ENCODE data around the gene ST6GALNAC2. TPM values are rescaled to one million over a fixed set of nuclear protein-coding genes. Genes with fewer than 3 reads are reported as not detected.
A peak's percentile ranks its signal among the peaks of the same experiment; 100 is the strongest.

Gene ST6GALNAC2
- total RNA-seq, 1 experiment from 2014 or later: 23.0 TPM

DNA sequence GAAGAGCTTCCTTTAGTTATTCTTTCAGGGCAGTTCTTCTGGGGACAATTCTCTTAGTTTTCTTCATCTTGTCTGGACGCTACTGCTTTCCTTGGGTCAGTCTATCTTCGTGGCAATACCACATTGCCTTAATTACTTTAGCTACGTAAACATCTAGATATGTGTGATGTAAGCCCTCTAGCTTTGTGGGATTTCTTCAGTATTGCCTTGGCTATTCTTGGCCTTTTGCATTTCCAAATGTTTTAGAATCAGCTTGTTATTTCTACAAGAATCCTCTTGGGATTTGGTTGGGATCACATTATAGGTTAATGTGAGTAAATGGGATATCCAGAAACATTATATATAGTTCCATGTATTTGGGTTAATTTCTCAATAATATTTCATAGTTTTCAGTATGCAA, 9.0 kb upstream of the ST6GALNAC2 start:
- Histone ChIP-seq H3K4me3 (ENCODE audit: low read depth in 2 of 2, low read length in 2 of 2) (no peak overlapping the region), H3K9me3 (ENCODE audit: control insufficient read depth, insufficient read depth, low read depth, low read length) (no peaks in the 10 kb centered on the region), H3K27me3 (ENCODE audit: control insufficient read depth, insufficient read depth, low read length) (no peaks in the 10 kb centered on the region), H3K4me1 (ENCODE audit: control insufficient read depth, insufficient read depth, low read length) (0 out of 2 replicates have a peak, but pooled peaks cover 2% of the 10 kb centered on the region), H3K27ac (ENCODE audit: low read length) (no peak overlapping the region), H3K36me3 (ENCODE audit: control insufficient read depth, insufficient read depth, low read length) (no peaks in the 10 kb centered on the region)
- ATAC-seq (no peak), DNase-seq (ENCODE audit: low read depth, low spot score) (no peak)
- no TSS peak for BruUV-seq (replicated peaks)
- TF ChIP-seq SIN3A (IDR thresholded peaks at IDR 0.05; ENCODE audit: borderline replicate concordance, insufficient read depth, low read depth, low read length): no peak
- no peak for TF ChIP-seq POLR2AphosphoS5 (IDR thresholded peaks at IDR 0.05; ENCODE audit: low read depth, low read length)
- TF ChIP-seq CTCF (IDR thresholded peaks at IDR 0.05): no peak
- TF ChIP-seq, protein P1, sequence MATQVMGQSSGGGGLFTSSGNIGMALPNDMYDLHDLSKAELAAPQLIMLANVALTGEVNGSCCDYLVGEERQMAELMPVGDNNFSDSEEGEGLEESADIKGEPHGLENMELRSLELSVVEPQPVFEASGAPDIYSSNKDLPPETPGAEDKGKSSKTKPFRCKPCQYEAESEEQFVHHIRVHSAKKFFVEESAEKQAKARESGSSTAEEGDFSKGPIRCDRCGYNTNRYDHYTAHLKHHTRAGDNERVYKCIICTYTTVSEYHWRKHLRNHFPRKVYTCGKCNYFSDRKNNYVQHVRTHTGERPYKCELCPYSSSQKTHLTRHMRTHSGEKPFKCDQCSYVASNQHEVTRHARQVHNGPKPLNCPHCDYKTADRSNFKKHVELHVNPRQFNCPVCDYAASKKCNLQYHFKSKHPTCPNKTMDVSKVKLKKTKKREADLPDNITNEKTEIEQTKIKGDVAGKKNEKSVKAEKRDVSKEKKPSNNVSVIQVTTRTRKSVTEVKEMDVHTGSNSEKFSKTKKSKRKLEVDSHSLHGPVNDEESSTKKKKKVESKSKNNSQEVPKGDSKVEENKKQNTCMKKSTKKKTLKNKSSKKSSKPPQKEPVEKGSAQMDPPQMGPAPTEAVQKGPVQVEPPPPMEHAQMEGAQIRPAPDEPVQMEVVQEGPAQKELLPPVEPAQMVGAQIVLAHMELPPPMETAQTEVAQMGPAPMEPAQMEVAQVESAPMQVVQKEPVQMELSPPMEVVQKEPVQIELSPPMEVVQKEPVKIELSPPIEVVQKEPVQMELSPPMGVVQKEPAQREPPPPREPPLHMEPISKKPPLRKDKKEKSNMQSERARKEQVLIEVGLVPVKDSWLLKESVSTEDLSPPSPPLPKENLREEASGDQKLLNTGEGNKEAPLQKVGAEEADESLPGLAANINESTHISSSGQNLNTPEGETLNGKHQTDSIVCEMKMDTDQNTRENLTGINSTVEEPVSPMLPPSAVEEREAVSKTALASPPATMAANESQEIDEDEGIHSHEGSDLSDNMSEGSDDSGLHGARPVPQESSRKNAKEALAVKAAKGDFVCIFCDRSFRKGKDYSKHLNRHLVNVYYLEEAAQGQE (IDR thresholded peaks at IDR 0.05; ENCODE audit: insufficient read depth in 1 of 2, low read depth in 2 of 2, low read length in 1 of 2): no peak
- TF ChIP-seq TCF7L2 (IDR thresholded peaks at IDR 0.05; ENCODE audit: low read depth, low read length): no peak
- intact Hi-C loops (cut with micrococcal nuclease; ENCODE audit: unreplicated experiment): no loop called here
- in situ Hi-C loops (cut with HindIII; ENCODE audit: low pct_unique_long_range_greater_than_20kb, low sequenced_read_pairs): no loop called here
- CTCF ChIA-PET: no interaction called here
- POLR2A ChIA-PET: no interaction called here

DNA sequence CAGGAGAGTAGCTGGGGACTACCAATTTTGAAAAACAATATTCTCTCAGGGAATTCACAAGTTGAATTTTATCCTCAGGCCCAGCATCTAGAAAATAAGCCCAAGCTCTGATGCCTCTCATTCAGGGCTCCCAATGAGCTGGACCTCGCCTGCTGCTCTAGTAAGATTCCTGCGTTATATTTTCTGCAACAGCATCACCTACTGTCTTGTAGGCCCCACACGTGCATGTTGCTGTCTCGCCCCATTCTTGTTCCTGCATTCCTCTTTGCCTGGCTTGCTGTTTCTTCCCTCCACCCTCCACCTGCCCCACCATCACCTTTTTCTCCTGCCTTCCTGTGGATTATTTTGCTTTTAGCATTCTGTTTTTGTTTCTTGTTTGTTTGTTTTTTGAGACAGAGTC, 8.3 kb upstream of the ST6GALNAC2 start:
- DNase-seq (ENCODE audit: low read depth, low spot score): no peak
- in situ Hi-C loops (cut with HindIII; ENCODE audit: low pct_unique_long_range_greater_than_20kb, low sequenced_read_pairs): no loop called here
- peak; percentile 61; the same call in 1 of the 2 replicates for ATAC-seq
- ChIA-PET POLR2A (no interaction called here), CTCF (interaction anchor here (0.5 kb wide), 1 partner anchor 26 kb away, joined by 5 read pairs; no protein-coding TSS in a partner anchor)
- H3K4me3 ChIP-seq (ENCODE audit: low read depth in 2 of 2, low read length in 2 of 2): no peak overlapping the region
- no peak overlapping the region for H3K27ac ChIP-seq (ENCODE audit: low read length)
- intact Hi-C loops (cut with micrococcal nuclease; ENCODE audit: unreplicated experiment): no loop called here
- TF ChIP-seq CTCF (IDR thresholded peaks at IDR 0.05) (no peak), POLR2AphosphoS5 (IDR thresholded peaks at IDR 0.05; ENCODE audit: low read depth, low read length) (no peak), SIN3A (IDR thresholded peaks at IDR 0.05; ENCODE audit: borderline replicate concordance, insufficient read depth, low read depth, low read length) (no peak), TCF7L2 (IDR thresholded peaks at IDR 0.05; ENCODE audit: low read depth, low read length) (no peak)
- TF ChIP-seq, protein P1 (IDR thresholded peaks at IDR 0.05; ENCODE audit: insufficient read depth in 1 of 2, low read depth in 2 of 2, low read length in 1 of 2): no peak
- 0 out of 2 replicates have a peak, but pooled peaks cover 2% of the 10 kb centered on the region for H3K4me1 ChIP-seq (ENCODE audit: control insufficient read depth, insufficient read depth, low read length)
- no TSS peak for BruUV-seq (replicated peaks)
- H3K36me3 ChIP-seq (ENCODE audit: control insufficient read depth, insufficient read depth, low read length): no peaks in the 10 kb centered on the region
- no peaks in the 10 kb centered on the region for H3K9me3 ChIP-seq (ENCODE audit: control insufficient read depth, insufficient read depth, low read depth, low read length)
- no peaks in the 10 kb centered on the region for H3K27me3 ChIP-seq (ENCODE audit: control insufficient read depth, insufficient read depth, low read length)

Data from Panc1 (cell line).